GM21381 (cell line): Measurements from ENCODE around the gene MAP3K8.
"Not testable (repeated sequence)": the region's sequence is repeated elsewhere in the genome, so short reads cannot be mapped to it uniquely, and the experiment has no call there.

Experiments
- ATAC-seq: cut with Tn5 transposase; IDR thresholded peaks from one replicate; pipeline ENCODE4 v1.9.1; 2021; ENCODE audit warnings: mild to moderate bottlenecking, moderate library complexity; ENCODE audit not compliant: unreplicated experiment

The MAP3K8 gene

GRCh38 chr10:30422151-30422695 lies 11.8 kb upstream of the MAP3K8 start:
- no peak for ATAC-seq

GRCh38 chr10:30422981-30423654 lies 10.9 kb upstream of the MAP3K8 start:
- no peak for ATAC-seq

- not testable (repeated sequence) for ATAC-seq
These were observed 10.2 kb upstream of the MAP3K8 start for GRCh38 chr10:30423655-30424275.

GRCh38 chr10:30425336-30426075 lies 8.5 kb upstream of the MAP3K8 start:
- ATAC-seq = no peak

GRCh38 chr10:30430544-30431298 lies 3.3 kb upstream of the MAP3K8 start:
- no peak for ATAC-seq

GRCh38 chr10:30431435-30431911 lies 2.5 kb upstream of the MAP3K8 start:
- ATAC-seq = no peak

- peak; percentile 6 for ATAC-seq
These were observed 1.2 kb upstream of the MAP3K8 start for GRCh38 chr10:30432622-30433305.

- peak; percentile 23 for ATAC-seq
These were observed 666 bp upstream of the MAP3K8 start for GRCh38 chr10:30433306-30433729.

GRCh38 chr10:30434273-30435072 lies 489 bp downstream of the MAP3K8 start:
- ATAC-seq = peak; percentile 41

- no peak for ATAC-seq
These were observed 1.1 kb downstream of the MAP3K8 start for GRCh38 chr10:30435073-30435422.

- not testable (repeated sequence) for ATAC-seq
These were observed 1.6 kb downstream of the MAP3K8 start for GRCh38 chr10:30435499-30436167.

- no peak for ATAC-seq
These were observed 2.2 kb downstream of the MAP3K8 start for GRCh38 chr10:30436191-30436611.

GRCh38 chr10:30436671-30437030 lies 2.7 kb downstream of the MAP3K8 start:
- ATAC-seq = no peak

- ATAC-seq = no peak
These were observed 3.3 kb downstream of the MAP3K8 start for GRCh38 chr10:30437031-30437841.

GRCh38 chr10:30438021-30438850 lies 4.3 kb downstream of the MAP3K8 start:
- no peak for ATAC-seq

- ATAC-seq = no peak
These were observed 5.9 kb downstream of the MAP3K8 start for GRCh38 chr10:30439931-30440330.

GRCh38 chr10:30442019-30442606 lies 8.1 kb downstream of the MAP3K8 start:
- ATAC-seq = no peak
